WTC11 (cell line): ENCODE results near the gene KRTAP10-9. TPM values are rescaled to one million over a fixed set of nuclear protein-coding genes. Genes with fewer than 3 reads are reported as not detected.
"Not testable (repeated sequence)": the region's sequence is repeated elsewhere in the genome, so short reads cannot be mapped to it uniquely, and the experiment has no call there.

ENCODE experiments used
- ATAC-seq: fragments of 200-7000 bp; cut with Tn5 transposase; 2 replicates; pipeline ENCODE4 v1.10.0; 2021; ENCODE audit warnings: mild to moderate bottlenecking, moderate library complexity
- CTCF ChIA-PET: fragments of 300-600 bp; sonication (Branson Sonifier 250); formaldehyde crosslinking; loops from one replicate; lab custom pipeline; 2021; ENCODE audit warnings: antibody characterized with exemption; lab: Charles Lee
- POLR2A ChIA-PET: fragments of 350-600 bp; sonication (Branson Sonifier 250); formaldehyde crosslinking; loops from one replicate; lab custom pipeline; 2021; ENCODE audit warnings: antibody characterized with exemption; lab: Charles Lee
- DNase-seq: peaks from one replicate; pipeline ENCODE4 v3.0.0; 2021; ENCODE audit warnings: low spot score
- H3K27ac Mint-ChIP-seq: 2 replicates; pipeline ENCODE4 v1.8.0; 2021; ENCODE audit warnings: mixed read lengths
- H3K27me3 Mint-ChIP-seq: 2 replicates; pipeline ENCODE4 v1.8.0; 2021; ENCODE audit warnings: low read depth, mild to moderate bottlenecking, moderate library complexity, mixed read lengths
- H3K36me3 Mint-ChIP-seq: 2 replicates; pipeline ENCODE4 v1.8.0; 2021; ENCODE audit warnings: mixed read lengths
- H3K4me1 Mint-ChIP-seq: 2 replicates; pipeline ENCODE4 v1.8.0; 2022; ENCODE audit warnings: mixed read lengths
- H3K4me3 Mint-ChIP-seq: 2 replicates; pipeline ENCODE4 v1.8.0; 2021; ENCODE audit warnings: mild to moderate bottlenecking, moderate library complexity, mixed read lengths
- H3K9me3 Mint-ChIP-seq: 2 replicates; pipeline ENCODE4 v1.8.0; 2021; ENCODE audit warnings: mixed read lengths
- AFF4 ChIP-seq: sonication (generic); formaldehyde crosslinking; IDR thresholded peaks from 2 replicates; pipeline ENCODE4 v1.8.1; 2023; ENCODE audit warnings: mild to moderate bottlenecking, missing genetic modification reagents, borderline replicate concordance
- ATF6 ChIP-seq: sonication (generic); formaldehyde crosslinking; IDR thresholded peaks from 2 replicates; pipeline ENCODE4 v1.8.1; 2023; ENCODE audit warnings: mild to moderate bottlenecking, missing genetic modification reagents
- CTCF ChIP-seq: fragments of 200-600 bp; IDR thresholded peaks from 2 replicates; pipeline ENCODE4 v1.8.0; 2022; ENCODE audit warnings: antibody characterized with exemption
- FOXP1 ChIP-seq: sonication (generic); formaldehyde crosslinking; IDR thresholded peaks from 2 replicates; pipeline ENCODE4 v1.8.0; 2022; ENCODE audit warnings: missing genetic modification reagents, mild to moderate bottlenecking, moderate library complexity, borderline replicate concordance
- GABPB1 ChIP-seq: sonication (generic); formaldehyde crosslinking; IDR thresholded peaks from 2 replicates; pipeline ENCODE4 v1.8.1; 2023; ENCODE audit warnings: mild to moderate bottlenecking, missing genetic modification reagents
- GRHL2 ChIP-seq: fragments of 250-450 bp; sonication (Bioruptor Pico); IDR thresholded peaks from 2 replicates; pipeline ENCODE4 v1.8.0; 2022; ENCODE audit warnings: mild to moderate bottlenecking, moderate library complexity; ENCODE audit not compliant: insufficient replicate concordance, severe bottlenecking
- IRF1 ChIP-seq: sonication (generic); formaldehyde crosslinking; IDR thresholded peaks from 2 replicates; pipeline ENCODE4 v1.8.0; 2023; ENCODE audit warnings: missing genetic modification reagents
- JAZF1 ChIP-seq: fragments of 250-450 bp; sonication (Bioruptor Pico); IDR thresholded peaks from 2 replicates; pipeline ENCODE4 v1.9.0; 2021; ENCODE audit warnings: moderate library complexity, mild to moderate bottlenecking, inconsistent platforms
- NFATC4 ChIP-seq: fragments of 250-450 bp; sonication (Bioruptor Pico); IDR thresholded peaks from 2 replicates; pipeline ENCODE4 v1.9.0; 2021; ENCODE audit warnings: mild to moderate bottlenecking
- NR2C2 ChIP-seq: sonication (generic); formaldehyde crosslinking; IDR thresholded peaks from 2 replicates; pipeline ENCODE4 v1.8.0; 2022; ENCODE audit warnings: mild to moderate bottlenecking, missing genetic modification reagents
- SMAD3 ChIP-seq: sonication (generic); formaldehyde crosslinking; IDR thresholded peaks from 2 replicates; pipeline ENCODE4 v1.8.0; 2022; ENCODE audit warnings: missing genetic modification reagents, mild to moderate bottlenecking, borderline replicate concordance
- TEAD4 ChIP-seq: sonication (generic); formaldehyde crosslinking; IDR thresholded peaks from 2 replicates; pipeline ENCODE4 v1.8.0; 2022; ENCODE audit warnings: mild to moderate bottlenecking, missing genetic modification reagents
- ZNF138 ChIP-seq: sonication (generic); formaldehyde crosslinking; conservative IDR thresholded peaks from 2 replicates; pipeline ENCODE4 v1.8.1; 2022; ENCODE audit warnings: mild to moderate bottlenecking, moderate library complexity, missing genetic modification reagents
- ZNF423 ChIP-seq: fragments of 250-450 bp; sonication (Bioruptor Pico); IDR thresholded peaks from 2 replicates; pipeline ENCODE4 v2.1.2; 2022; ENCODE audit warnings: mild to moderate bottlenecking, moderate library complexity
- total RNA-seq: library from RNA; stranded (reverse); gene quantifications from 3 replicates; pipeline ENCODE4 v1.2.3, GENCODE V29; 2021

KRTAP10-9 gene
- total RNA-seq, 1 experiment from 2014 or later, result not detected

- TF ChIP-seq FOXP1 (CRISPR knock-in tag) (no peak), TEAD4 (CRISPR knock-in tag) (no peak), AFF4 (no peak)
These were observed 9.5 kb downstream of the KRTAP10-9 start (continued) for GRCh38 chr21:44636209-44637017.

- ATAC-seq, result no peak
- ChIA-PET POLR2A (no interaction called here), CTCF (no interaction called here)
- H3K36me3 Mint-ChIP-seq, result peaks cover 19% of the 10 kb centered on the region
- H3K4me1 Mint-ChIP-seq, result peaks cover 6% of the 10 kb centered on the region
- TF ChIP-seq ZNF423, result no peak
- TF ChIP-seq IRF1 (CRISPR knock-in tag), result no peak
- no peak for TF ChIP-seq JAZF1 (CRISPR knock-in tag)
- TF ChIP-seq, all 79 proteins: peak for 0
- no peak within 1 kb of the TSS; the same call in 1 of the 2 replicates for H3K27ac Mint-ChIP-seq
- H3K4me3 Mint-ChIP-seq, result no peak within 1 kb of the TSS
- H3K9me3 Mint-ChIP-seq, result peaks cover 40% of the 10 kb centered on the region
- peaks cover 4% of the 10 kb centered on the region; the same call in 1 of the 2 replicates for H3K27me3 Mint-ChIP-seq
- no peak for DNase-seq
These were observed 10.3 kb downstream of the KRTAP10-9 start, which contains the start of gene KRTAP10-10 for GRCh38 chr21:44637018-44637850. KRTAP10-10 (plus strand) TSS chr21:44637356; CDS start chr21:44637418, 62 bp downstream.

- Mint-ChIP-seq H3K36me3 (peaks cover 17% of the 10 kb centered on the region), H3K9me3 (peaks cover 34% of the 10 kb centered on the region)
- H3K4me3 Mint-ChIP-seq, CTCF ChIA-PET, H3K4me1 Mint-ChIP-seq, DNase-seq, POLR2A ChIA-PET, ATAC-seq, H3K27ac Mint-ChIP-seq, H3K27me3 Mint-ChIP-seq: not testable (repeated sequence)
These were observed 11.0 kb downstream of the KRTAP10-9 start for GRCh38 chr21:44637851-44638348.

- DNase-seq, H3K27ac Mint-ChIP-seq, H3K27me3 Mint-ChIP-seq, CTCF ChIA-PET, ATAC-seq, H3K4me1 Mint-ChIP-seq, H3K4me3 Mint-ChIP-seq, POLR2A ChIA-PET: not testable (repeated sequence)
- Mint-ChIP-seq H3K9me3 (peaks cover 31% of the 10 kb centered on the region), H3K36me3 (peaks cover 13% of the 10 kb centered on the region)
These were observed 11.8 kb downstream of the KRTAP10-9 start for GRCh38 chr21:44638506-44639330.

GRCh38 chr21:44639331-44639655, 12.4 kb downstream of the KRTAP10-9 start:
- ChIA-PET CTCF (no interaction called here), POLR2A (no interaction called here)
- Mint-ChIP-seq H3K27ac (no peak overlapping the region), H3K27me3 (peaks cover 4% of the 10 kb centered on the region; the same call in 1 of the 2 replicates), H3K4me3 (no peak overlapping the region), H3K9me3 (peaks cover 35% of the 10 kb centered on the region), H3K36me3 (peaks cover 16% of the 10 kb centered on the region), H3K4me1 (peaks cover 6% of the 10 kb centered on the region)
- ATAC-seq, result no peak
- no peak for DNase-seq
- no peak for TF ChIP-seq GRHL2 (CRISPR knock-in tag)
- TF ChIP-seq GABPB1, result no peak
- TF ChIP-seq CTCF, result no peak
- TF ChIP-seq SMAD3 (CRISPR knock-in tag), result no peak
- no peak for TF ChIP-seq ZNF138 (CRISPR knock-in tag)
- TF ChIP-seq NFATC4, result no peak
- TF ChIP-seq ATF6 (CRISPR knock-in tag), result no peak
- no peak for TF ChIP-seq TEAD4 (CRISPR knock-in tag)
- TF ChIP-seq NR2C2 (CRISPR knock-in tag), result no peak
